SK-N-SH treated with all-trans-retinoic acid at 6 μM for 48 hours (cell line): ENCODE measurements around the gene COG8.

ENCODE experiments used
- ARNTL ChIP-seq: fragments of 450-650 bp; formaldehyde crosslinking; IDR thresholded peaks from 2 replicates; pipeline ENCODE4 v1.5.0; 2020; ENCODE audit warnings: low read depth, mild to moderate bottlenecking, moderate library complexity, borderline replicate concordance
- CREB5 ChIP-seq: fragments of 250-450 bp; sonication (Bioruptor Pico); IDR thresholded peaks from 2 replicates; pipeline ENCODE4 v1.5.1; 2020; ENCODE audit warnings: low read depth, mild to moderate bottlenecking, moderate library complexity
- CSRNP3 ChIP-seq: fragments of 250-450 bp; sonication (Bioruptor Pico); IDR thresholded peaks from 2 replicates; pipeline ENCODE4 v1.5.1; 2021; ENCODE audit warnings: mild to moderate bottlenecking, moderate library complexity
- GLIS3 ChIP-seq: fragments of 250-450 bp; sonication (Bioruptor Pico); IDR thresholded peaks from 2 replicates; pipeline ENCODE4 v1.5.0; 2020; ENCODE audit warnings: mild to moderate bottlenecking, moderate library complexity
- ISL1 ChIP-seq: fragments of 250-450 bp; sonication (Bioruptor Pico); IDR thresholded peaks from 2 replicates; pipeline ENCODE4 v2.1.2; 2022; ENCODE audit warnings: mild to moderate bottlenecking, moderate library complexity
- PATZ1 ChIP-seq: fragments of 250-450 bp; sonication (Bioruptor Pico); IDR thresholded peaks from 2 replicates; pipeline ENCODE4 v1.8.0; 2020; ENCODE audit warnings: mild to moderate bottlenecking, moderate library complexity, borderline replicate concordance
- RARB ChIP-seq: fragments of 250-450 bp; sonication (Bioruptor Pico); IDR thresholded peaks from 2 replicates; pipeline ENCODE4 v1.8.0; 2021; ENCODE audit warnings: mild to moderate bottlenecking, moderate library complexity
- SNAI2 ChIP-seq: fragments of 250-450 bp; sonication (Bioruptor Pico); IDR thresholded peaks from 2 replicates; pipeline ENCODE4 v1.5.0; 2020; ENCODE audit warnings: mild to moderate bottlenecking, moderate library complexity
- TSHZ2 ChIP-seq: fragments of 250-450 bp; sonication (Bioruptor Pico); IDR thresholded peaks from 2 replicates; pipeline ENCODE4 v1.5.0; 2020; ENCODE audit warnings: mild to moderate bottlenecking, moderate library complexity
- ZFP30 ChIP-seq: fragments of 450-650 bp; formaldehyde crosslinking; IDR thresholded peaks from 2 replicates; pipeline ENCODE4 v1.5.0; 2022; ENCODE audit warnings: mild to moderate bottlenecking, moderate library complexity
- ZNF70 ChIP-seq: fragments of 450-650 bp; formaldehyde crosslinking; IDR thresholded peaks from 2 replicates; pipeline ENCODE4 v1.5.0; 2020; ENCODE audit warnings: mild to moderate bottlenecking, moderate library complexity

- TF ChIP-seq ZNF70 (CRISPR knock-in tag) (no peak), ARNTL (CRISPR knock-in tag) (no peak), ISL1 (no peak), GLIS3 (CRISPR knock-in tag) (no peak), CREB5 (CRISPR knock-in tag) (no peak), RARB (CRISPR knock-in tag) (no peak), PATZ1 (CRISPR knock-in tag) (no peak), SNAI2 (CRISPR knock-in tag) (no peak), CSRNP3 (CRISPR knock-in tag) (no peak), TSHZ2 (CRISPR knock-in tag) (no peak), ZFP30 (CRISPR knock-in tag) (no peak)
Observed at GRCh38 chr16:69325784-69326171, 13.6 kb downstream of the COG8 start.
